BJ (cell line): ENCODE measurements around the gene DOK5. TPM values are rescaled to one million over a fixed set of nuclear protein-coding genes. Genes with fewer than 3 reads are reported as not detected.
"Not testable (repeated sequence)": the region's sequence is repeated elsewhere in the genome, so short reads cannot be mapped to it uniquely, and the experiment has no call there.

ENCODE experiments used
- CTCF ChIA-PET: fragments of 350-600 bp; formaldehyde crosslinking; extraction: SDS; loops from one replicate; lab custom pipeline; 2021; ENCODE audit warnings: antibody characterized with exemption, inconsistent platforms; lab: Yijun Ruan, JAX
- POLR2A ChIA-PET: fragments of 300-600 bp; sonication (Branson Sonifier 250); formaldehyde crosslinking; extraction: SDS; loops from one replicate; lab custom pipeline; 2021; ENCODE audit warnings: antibody characterized with exemption; lab: Charles Lee
- DNase-seq: peaks from one replicate; pipeline ENCODE4 v3.0.0-alpha.2; 2011; ENCODE audit warnings: low read depth
- H3K27me3 ChIP-seq: 2 replicates; pipeline ENCODE4 v1.6.0; 2011; ENCODE audit warnings: low read length; ENCODE audit not compliant: control insufficient read depth, insufficient read depth
- H3K36me3 ChIP-seq: 2 replicates; pipeline ENCODE4 v1.5.1; 2011; ENCODE audit warnings: low read length; ENCODE audit not compliant: control insufficient read depth, insufficient read depth
- H3K4me3 ChIP-seq: 2 replicates; pipeline ENCODE4 v1.5.1; 2011; ENCODE audit warnings: low read depth, mild to moderate bottlenecking, control low read depth, low read length
- polyA plus RNA-seq: library from polyadenylated mRNA; depleted of rRNA; stranded (reverse); fragments of >200 nt; gene quantifications from 2 replicates; pipeline ENCODE4 v1.2.3, GENCODE V29; 2011
- TF ChIP-seq, protein P1 (sequence below): IDR thresholded peaks from 2 replicates; pipeline ENCODE4 v1.5.1; 2011; ENCODE audit warnings: low read depth, mild to moderate bottlenecking, control low read depth, inconsistent platforms, low read length, moderate library complexity; ENCODE audit not compliant: insufficient read depth

DOK5 gene
- polyA plus RNA-seq, 1 experiment, result 0.26 TPM

DNA sequence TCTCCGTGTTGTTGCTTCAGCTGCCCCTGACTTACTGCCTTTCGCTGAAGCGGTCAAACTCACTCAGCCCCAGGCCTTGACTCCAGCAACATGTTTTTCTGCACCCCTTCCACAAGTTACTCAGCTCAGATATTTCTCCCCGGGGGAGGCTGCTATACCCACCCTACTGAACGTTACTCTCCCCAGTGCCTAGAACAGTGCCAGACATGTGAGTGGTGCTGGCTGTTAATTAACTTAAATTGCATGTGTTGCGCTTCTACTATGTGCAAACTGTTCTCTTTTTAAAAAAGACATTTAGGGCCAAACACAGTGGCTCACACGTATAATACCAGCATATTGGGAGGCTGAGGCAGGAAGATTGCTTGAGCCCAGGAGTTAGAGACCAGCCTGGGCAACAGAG lies 41.2 kb upstream of the DOK5 start:
- CTCF ChIA-PET, result no interaction called here

DNA sequence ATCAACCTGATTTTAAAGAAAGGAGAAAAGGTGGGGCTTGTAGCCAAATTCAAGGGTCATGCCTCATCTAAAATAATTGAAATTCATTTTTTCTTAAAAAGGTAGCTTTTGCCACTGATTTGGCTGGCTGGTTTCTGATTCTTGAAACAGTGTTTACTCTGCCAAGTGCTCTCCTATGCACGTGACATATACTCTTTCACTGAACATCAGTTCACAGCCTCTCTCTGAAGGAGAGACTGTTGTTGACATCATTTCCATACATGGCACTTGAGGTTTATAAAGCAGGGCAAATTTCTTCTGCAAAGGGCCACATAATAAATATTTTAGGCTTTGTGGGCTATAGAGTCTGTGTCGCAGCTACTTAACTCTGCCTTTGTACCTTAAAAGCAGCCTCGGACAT lies 40.4 kb upstream of the DOK5 start:
- no peak for DNase-seq
- ChIA-PET POLR2A (no interaction called here), CTCF (no interaction called here)
- TF ChIP-seq, protein P1, sequence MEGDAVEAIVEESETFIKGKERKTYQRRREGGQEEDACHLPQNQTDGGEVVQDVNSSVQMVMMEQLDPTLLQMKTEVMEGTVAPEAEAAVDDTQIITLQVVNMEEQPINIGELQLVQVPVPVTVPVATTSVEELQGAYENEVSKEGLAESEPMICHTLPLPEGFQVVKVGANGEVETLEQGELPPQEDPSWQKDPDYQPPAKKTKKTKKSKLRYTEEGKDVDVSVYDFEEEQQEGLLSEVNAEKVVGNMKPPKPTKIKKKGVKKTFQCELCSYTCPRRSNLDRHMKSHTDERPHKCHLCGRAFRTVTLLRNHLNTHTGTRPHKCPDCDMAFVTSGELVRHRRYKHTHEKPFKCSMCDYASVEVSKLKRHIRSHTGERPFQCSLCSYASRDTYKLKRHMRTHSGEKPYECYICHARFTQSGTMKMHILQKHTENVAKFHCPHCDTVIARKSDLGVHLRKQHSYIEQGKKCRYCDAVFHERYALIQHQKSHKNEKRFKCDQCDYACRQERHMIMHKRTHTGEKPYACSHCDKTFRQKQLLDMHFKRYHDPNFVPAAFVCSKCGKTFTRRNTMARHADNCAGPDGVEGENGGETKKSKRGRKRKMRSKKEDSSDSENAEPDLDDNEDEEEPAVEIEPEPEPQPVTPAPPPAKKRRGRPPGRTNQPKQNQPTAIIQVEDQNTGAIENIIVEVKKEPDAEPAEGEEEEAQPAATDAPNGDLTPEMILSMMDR, result no peak
- no peaks in the 10 kb centered on the region for H3K27me3 ChIP-seq
- no peaks in the 10 kb centered on the region for H3K36me3 ChIP-seq
- H3K4me3 ChIP-seq, result no peak overlapping the region

More for the DNA sequence above, 41.2 kb upstream of the DOK5 start:
- no peaks in the 10 kb centered on the region for H3K27me3 ChIP-seq
- no peaks in the 10 kb centered on the region for H3K36me3 ChIP-seq
- TF ChIP-seq, protein P1, result no peak
- no peak for DNase-seq
- POLR2A ChIA-PET, result no interaction called here
- no peak overlapping the region for H3K4me3 ChIP-seq

DNA sequence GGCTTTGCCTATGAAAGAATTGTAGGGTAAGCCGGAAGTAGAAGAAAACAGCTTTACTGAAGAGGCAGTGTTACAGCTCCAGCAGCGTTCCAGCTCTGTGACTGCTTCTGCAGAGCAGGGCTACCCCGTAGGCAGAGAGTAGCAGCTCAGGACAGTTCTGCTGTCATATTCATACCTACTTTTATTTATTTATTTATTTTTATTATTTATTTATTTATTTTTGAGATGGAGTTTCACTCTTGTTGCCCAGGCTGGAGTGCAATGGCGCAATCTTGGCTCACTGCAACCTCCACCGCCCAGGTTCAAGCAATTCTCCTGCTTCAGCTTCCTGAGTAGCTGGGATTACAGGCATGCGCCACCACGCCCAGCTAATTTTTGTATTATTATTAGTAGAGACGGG lies 39.0 kb upstream of the DOK5 start:
- CTCF ChIA-PET, H3K4me3 ChIP-seq, POLR2A ChIA-PET, DNase-seq, H3K27me3 ChIP-seq, H3K36me3 ChIP-seq: not testable (repeated sequence)

DNA sequence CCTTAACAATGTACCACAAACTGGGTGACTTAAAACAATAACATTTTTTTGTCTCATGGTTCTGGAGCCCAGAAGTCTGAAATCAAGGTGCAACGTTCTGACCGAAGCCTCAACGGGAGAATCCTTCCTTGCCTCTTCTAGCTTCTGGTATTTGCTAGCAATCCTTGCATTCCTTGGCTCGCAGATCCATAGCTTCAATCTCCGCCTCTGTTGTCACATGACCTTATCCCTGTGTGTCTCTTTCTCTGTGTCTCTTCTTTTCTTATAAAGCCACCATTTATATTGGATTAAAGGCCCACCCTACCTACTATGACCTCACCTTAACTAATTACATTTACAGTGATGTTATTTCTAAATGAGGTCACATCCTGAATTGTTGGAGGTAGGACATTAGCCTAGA lies 37.2 kb upstream of the DOK5 start:
- no peaks in the 10 kb centered on the region for H3K36me3 ChIP-seq
- DNase-seq, result no peak
- no peak overlapping the region for H3K4me3 ChIP-seq
- no peaks in the 10 kb centered on the region for H3K27me3 ChIP-seq
- POLR2A ChIA-PET, result no interaction called here
- TF ChIP-seq, protein P1, result no peak
- CTCF ChIA-PET, result no interaction called here

DNA sequence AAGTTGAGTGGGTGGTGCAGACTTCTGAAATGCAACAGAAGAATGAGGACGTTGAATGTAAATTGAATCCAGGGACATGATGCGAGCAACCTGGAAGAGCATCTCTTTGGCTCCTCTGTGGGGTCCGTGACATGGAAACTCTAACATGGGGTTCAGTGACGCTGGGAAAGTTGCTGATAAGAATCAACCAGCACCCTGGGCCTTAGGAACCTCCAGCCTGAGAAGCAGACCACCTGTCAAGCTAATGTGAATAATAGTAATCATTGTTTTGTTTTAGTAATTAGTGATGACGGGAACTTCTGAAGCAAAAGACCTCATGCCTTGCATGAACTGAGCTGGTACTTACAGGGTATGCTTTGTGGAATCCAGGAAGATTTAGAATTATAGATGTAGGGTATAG lies 25.2 kb upstream of the DOK5 start:
- no peak for DNase-seq
- CTCF ChIA-PET, result no interaction called here
- POLR2A ChIA-PET, result no interaction called here
- Histone ChIP-seq H3K4me3 (no peak overlapping the region), H3K27me3 (no peaks in the 10 kb centered on the region), H3K36me3 (no peaks in the 10 kb centered on the region)
- TF ChIP-seq, protein P1, result no peak

DNA sequence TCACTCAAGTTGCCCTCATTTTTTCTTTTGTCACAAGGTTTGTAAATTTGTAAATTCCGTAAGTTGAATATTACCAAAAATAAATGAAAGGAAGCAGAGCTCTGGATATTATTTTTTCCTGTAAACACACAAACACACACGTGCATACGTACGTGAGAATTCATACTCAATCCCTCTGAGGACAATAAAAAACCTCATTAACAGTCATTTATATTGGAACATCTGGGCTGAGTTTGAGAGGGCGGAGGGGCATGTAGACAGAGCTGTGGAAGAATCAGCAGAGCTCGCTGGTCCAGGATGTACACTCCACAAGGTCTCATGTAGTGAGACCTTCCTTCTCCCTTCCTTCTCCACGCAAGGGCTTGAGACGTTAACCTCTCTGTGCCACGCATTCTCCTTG lies 24.2 kb upstream of the DOK5 start:
- Histone ChIP-seq H3K36me3 (no peaks in the 10 kb centered on the region), H3K4me3 (no peak overlapping the region), H3K27me3 (no peaks in the 10 kb centered on the region)
- POLR2A ChIA-PET, result no interaction called here
- DNase-seq, result no peak
- CTCF ChIA-PET, result no interaction called here
- TF ChIP-seq, protein P1, result no peak
